GM18517 (cell line): ENCODE measurements around the gene NEGR1.

ENCODE experiments used
- ATAC-seq: cut with Tn5 transposase; IDR thresholded peaks from one replicate; pipeline ENCODE4 v1.9.1; 2021; ENCODE audit warnings: mild to moderate bottlenecking, moderate library complexity; ENCODE audit not compliant: unreplicated experiment

NEGR1 gene

GRCh38 chr1:72235062-72235461 lies 47.3 kb downstream of the NEGR1 start:
- ATAC-seq, result no peak

- ATAC-seq, result no peak
Observed at GRCh38 chr1:72230746-72231145, 51.6 kb downstream of the NEGR1 start.

- ATAC-seq, result no peak
Observed at GRCh38 chr1:72229893-72230292, 52.4 kb downstream of the NEGR1 start.

GRCh38 chr1:72227667-72228066 lies 54.7 kb downstream of the NEGR1 start:
- no peak for ATAC-seq

- ATAC-seq, result no peak
Observed at GRCh38 chr1:72224506-72224905, 57.8 kb downstream of the NEGR1 start.

- ATAC-seq, result no peak
Observed at GRCh38 chr1:72221811-72222210, 60.5 kb downstream of the NEGR1 start.

- no peak for ATAC-seq
Observed at GRCh38 chr1:72218141-72218739, 64.1 kb downstream of the NEGR1 start.

- no peak for ATAC-seq
Observed at GRCh38 chr1:72207059-72207458, 75.3 kb downstream of the NEGR1 start.

- ATAC-seq, result no peak
Observed at GRCh38 chr1:72202761-72203160, 79.6 kb downstream of the NEGR1 start.

GRCh38 chr1:72197786-72198185 lies 84.6 kb downstream of the NEGR1 start:
- no peak for ATAC-seq

- no peak for ATAC-seq
Observed at GRCh38 chr1:72186733-72187307, 95.5 kb downstream of the NEGR1 start.

GRCh38 chr1:72184099-72184701 lies 98.1 kb downstream of the NEGR1 start:
- ATAC-seq, result no peak

- no peak for ATAC-seq
Observed at GRCh38 chr1:72182859-72183258, 99.5 kb downstream of the NEGR1 start.

- no peak for ATAC-seq
Observed at GRCh38 chr1:72178266-72178665, 104.1 kb downstream of the NEGR1 start.

- no peak for ATAC-seq
Observed at GRCh38 chr1:72177711-72178110, 104.6 kb downstream of the NEGR1 start.

- no peak for ATAC-seq
Observed at GRCh38 chr1:72170246-72170645, 112.1 kb downstream of the NEGR1 start.

- ATAC-seq, result no peak
Observed at GRCh38 chr1:72166426-72166825, 115.9 kb downstream of the NEGR1 start.

- ATAC-seq, result no peak
Observed at GRCh38 chr1:72150508-72150907, 131.8 kb downstream of the NEGR1 start.

GRCh38 chr1:72141875-72142274 lies 140.5 kb downstream of the NEGR1 start:
- no peak for ATAC-seq

- ATAC-seq, result no peak
Observed at GRCh38 chr1:72140222-72140621, 142.1 kb downstream of the NEGR1 start.

- ATAC-seq, result no peak
Observed at GRCh38 chr1:72137656-72138055, 144.7 kb downstream of the NEGR1 start.

GRCh38 chr1:72129869-72130268 lies 152.5 kb downstream of the NEGR1 start:
- no peak for ATAC-seq
